ENCODE measurements around the gene MMP8. TPM values are rescaled to one million over a fixed set of nuclear protein-coding genes. Genes with fewer than 3 reads are reported as not detected.

MMP8 gene, protein sequence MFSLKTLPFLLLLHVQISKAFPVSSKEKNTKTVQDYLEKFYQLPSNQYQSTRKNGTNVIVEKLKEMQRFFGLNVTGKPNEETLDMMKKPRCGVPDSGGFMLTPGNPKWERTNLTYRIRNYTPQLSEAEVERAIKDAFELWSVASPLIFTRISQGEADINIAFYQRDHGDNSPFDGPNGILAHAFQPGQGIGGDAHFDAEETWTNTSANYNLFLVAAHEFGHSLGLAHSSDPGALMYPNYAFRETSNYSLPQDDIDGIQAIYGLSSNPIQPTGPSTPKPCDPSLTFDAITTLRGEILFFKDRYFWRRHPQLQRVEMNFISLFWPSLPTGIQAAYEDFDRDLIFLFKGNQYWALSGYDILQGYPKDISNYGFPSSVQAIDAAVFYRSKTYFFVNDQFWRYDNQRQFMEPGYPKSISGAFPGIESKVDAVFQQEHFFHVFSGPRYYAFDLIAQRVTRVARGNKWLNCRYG
- total RNA-seq: not detected

DNA sequence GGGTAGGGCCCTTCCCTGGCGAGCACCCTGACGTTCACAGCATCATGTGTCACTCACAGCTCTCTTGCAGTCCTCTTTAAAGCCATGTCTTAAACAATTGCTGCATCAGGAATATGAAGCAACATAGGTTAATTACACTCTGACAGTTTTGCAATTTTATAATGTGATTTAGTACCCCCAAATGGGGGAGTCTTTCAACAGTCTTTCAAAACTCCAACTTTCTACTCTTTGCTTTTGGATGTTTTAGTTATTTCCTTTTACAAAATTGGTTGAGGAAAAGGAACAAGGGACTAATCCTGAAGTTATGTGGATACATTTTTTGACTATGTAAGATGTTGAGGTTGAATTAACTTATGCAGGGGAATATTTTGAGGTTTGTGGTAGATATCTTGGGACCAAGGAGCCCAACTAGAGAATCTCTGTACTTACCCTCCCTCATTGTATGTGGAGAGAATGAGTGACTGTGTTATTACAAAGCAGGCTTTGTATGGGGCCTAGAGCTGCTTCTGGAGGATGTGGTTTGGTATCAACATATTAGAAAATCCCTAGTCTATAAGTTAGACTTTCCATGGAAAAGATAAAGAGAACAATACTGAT, at the start of gene MMP8:
MMP8 (minus strand) TSS at position 51 of the 597 bp plus-strand sequence. CDS start 99 bp downstream, outside the sequence.
- Mint-ChIP-seq H3K27me3 (peaks cover 8% of the 10 kb centered on the region), H3K27ac (no peak within 1 kb of the TSS), H3K36me3 (ENCODE audit: low read depth) (no peaks in the 10 kb centered on the region), H3K4me3 (no peak within 1 kb of the TSS), H3K4me1 (no peaks in the 10 kb centered on the region), H3K9me3 (peaks cover 3% of the 10 kb centered on the region)
- ATAC-seq (replicated peaks): no peak

DNA sequence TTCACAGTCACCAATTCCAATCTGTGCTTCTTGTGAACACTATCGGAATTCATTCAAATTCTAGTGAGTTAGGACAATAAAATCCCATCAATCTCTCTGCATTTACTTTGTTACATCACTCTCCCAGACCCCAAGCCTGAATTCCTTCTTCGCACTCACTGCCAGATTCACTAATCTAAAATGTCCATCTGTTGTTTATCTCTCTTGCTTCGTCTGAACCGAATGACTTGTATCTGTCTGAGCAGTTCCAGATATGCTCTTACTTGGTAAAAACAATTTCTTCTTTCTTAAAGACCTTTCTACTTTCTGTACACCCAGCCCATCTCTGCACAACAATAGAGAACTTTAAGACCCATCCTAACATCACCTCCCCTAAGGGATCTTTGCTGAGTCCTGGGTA, 48.6 kb upstream of the MMP8 start:
- Mint-ChIP-seq H3K36me3 (ENCODE audit: low read depth) (no peaks in the 10 kb centered on the region), H3K9me3 (no peaks in the 10 kb centered on the region), H3K27ac (no peak overlapping the region), H3K4me3 (no peak overlapping the region), H3K4me1 (no peaks in the 10 kb centered on the region), H3K27me3 (peaks cover 10% of the 10 kb centered on the region)
- ATAC-seq (replicated peaks): no peak

DNA sequence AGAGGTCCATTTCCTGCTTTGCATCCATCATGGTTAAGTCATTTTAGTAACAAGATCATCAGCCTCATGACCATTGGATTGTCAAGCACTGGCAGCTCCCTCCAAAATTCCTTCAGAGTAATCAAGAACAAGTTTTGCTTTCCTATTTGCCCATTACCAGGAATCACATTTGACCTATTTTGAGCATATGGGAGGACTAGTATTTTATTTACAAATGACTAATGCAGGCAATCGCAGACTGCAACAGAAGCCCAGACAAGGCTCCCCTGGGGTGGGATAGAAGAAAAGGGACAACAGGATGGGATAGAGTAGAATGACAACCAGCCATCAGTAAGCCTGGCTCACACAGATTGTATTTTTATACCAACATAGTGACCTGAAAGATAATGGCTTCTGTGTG, 46.6 kb upstream of the MMP8 start:
- Mint-ChIP-seq H3K4me3 (no peak overlapping the region), H3K4me1 (no peaks in the 10 kb centered on the region), H3K9me3 (no peaks in the 10 kb centered on the region), H3K36me3 (ENCODE audit: low read depth) (no peaks in the 10 kb centered on the region), H3K27ac (no peak overlapping the region), H3K27me3 (peaks cover 10% of the 10 kb centered on the region)
- ATAC-seq (replicated peaks): no peak

DNA sequence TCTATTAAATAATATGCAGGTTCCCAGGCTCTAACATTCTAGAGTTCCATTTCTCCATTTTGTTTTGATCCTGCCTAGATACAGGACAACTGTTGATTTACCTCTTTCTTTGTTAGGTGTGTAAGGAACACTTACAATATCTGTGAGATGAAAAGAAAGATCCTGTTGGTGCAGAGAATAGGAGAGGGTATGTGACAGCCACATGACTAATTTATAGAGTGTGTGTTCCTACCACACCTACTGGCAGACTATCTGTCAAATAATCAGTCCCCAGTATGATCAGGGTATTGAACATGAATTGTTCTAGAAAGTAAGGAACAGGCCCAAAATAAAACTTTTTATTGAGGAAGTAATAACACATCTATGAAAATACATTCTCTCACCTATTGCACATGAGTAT, 45.4 kb upstream of the MMP8 start:
- Mint-ChIP-seq H3K4me1 (no peaks in the 10 kb centered on the region), H3K27me3 (peaks cover 10% of the 10 kb centered on the region), H3K36me3 (ENCODE audit: low read depth) (no peaks in the 10 kb centered on the region), H3K27ac (no peak overlapping the region), H3K9me3 (no peaks in the 10 kb centered on the region), H3K4me3 (no peak overlapping the region)
- no peak for ATAC-seq (replicated peaks)

DNA sequence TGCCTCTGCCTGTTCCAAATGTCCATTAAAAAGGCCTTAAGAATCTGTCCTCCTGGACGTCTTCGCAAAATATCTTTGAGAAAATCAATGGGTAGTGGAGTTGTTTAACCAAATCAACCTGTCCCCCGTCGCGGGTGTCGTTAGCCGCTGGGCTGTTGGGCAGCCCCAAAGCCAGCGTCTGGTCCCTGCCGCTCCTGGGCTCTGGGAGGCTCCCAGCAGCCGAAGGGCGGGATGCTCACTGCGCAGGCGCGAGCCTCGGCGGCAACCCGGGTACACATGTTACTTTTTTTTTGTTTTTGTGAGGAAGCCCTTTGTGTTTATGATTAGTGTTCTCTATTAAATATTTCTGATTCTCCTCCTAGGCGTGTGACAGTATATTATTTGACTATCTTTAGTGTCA, 43.0 kb upstream of the MMP8 start:
- H3K4me1 Mint-ChIP-seq: no peaks in the 10 kb centered on the region
- no peak overlapping the region for H3K4me3 Mint-ChIP-seq
- H3K27me3 Mint-ChIP-seq: peaks cover 9% of the 10 kb centered on the region
- no peak for ATAC-seq (replicated peaks)
- H3K36me3 Mint-ChIP-seq (ENCODE audit: low read depth): no peaks in the 10 kb centered on the region
- no peak overlapping the region for H3K27ac Mint-ChIP-seq
- no peaks in the 10 kb centered on the region for H3K9me3 Mint-ChIP-seq

DNA sequence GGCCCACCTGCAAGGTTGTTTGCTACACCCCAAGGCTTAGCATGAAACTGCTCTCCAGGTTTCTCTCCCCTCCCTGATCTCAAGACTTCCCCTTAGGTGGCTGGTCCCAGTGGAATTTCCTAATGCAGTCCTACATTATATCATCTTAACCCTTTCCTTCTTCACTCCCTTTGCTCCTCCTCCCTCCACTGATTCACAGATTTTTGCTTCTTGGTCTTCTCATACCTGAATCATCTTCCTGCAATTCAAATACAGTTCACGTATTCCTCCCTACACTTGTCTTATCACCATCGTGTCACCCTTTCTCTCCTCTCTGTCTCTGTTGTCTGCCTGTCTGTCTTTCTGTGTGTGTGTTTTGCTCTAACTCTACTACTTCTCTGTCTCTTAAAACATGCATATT, 38.7 kb upstream of the MMP8 start:
- no peaks in the 10 kb centered on the region for H3K4me1 Mint-ChIP-seq
- H3K4me3 Mint-ChIP-seq: no peak overlapping the region
- H3K9me3 Mint-ChIP-seq: no peaks in the 10 kb centered on the region
- no peak overlapping the region for H3K27ac Mint-ChIP-seq
- peaks cover 10% of the 10 kb centered on the region for H3K27me3 Mint-ChIP-seq
- no peak for ATAC-seq (replicated peaks)
- no peaks in the 10 kb centered on the region for H3K36me3 Mint-ChIP-seq (ENCODE audit: low read depth)

DNA sequence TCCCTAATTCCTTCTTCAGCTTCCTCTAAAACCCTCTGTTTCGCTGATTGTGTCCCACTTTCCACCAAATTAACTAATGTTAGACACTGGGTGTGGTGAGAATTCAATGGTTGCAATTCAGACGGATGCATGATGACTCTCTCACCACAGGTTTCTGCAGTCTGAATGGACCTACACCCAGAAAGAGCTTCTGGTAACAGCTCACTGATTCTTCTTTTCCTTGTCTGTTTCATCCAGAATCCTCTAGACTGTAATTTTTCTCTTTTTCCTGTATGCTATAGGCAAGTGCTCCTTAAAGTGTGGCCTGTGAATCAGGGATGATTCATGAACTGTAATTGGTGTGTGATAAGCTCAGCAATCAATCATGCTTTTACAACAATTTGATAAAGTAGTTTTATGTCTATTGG, 37.6 kb upstream of the MMP8 start:
- Mint-ChIP-seq H3K4me1 (no peaks in the 10 kb centered on the region), H3K27ac (no peak overlapping the region), H3K36me3 (ENCODE audit: low read depth) (no peaks in the 10 kb centered on the region), H3K27me3 (peaks cover 12% of the 10 kb centered on the region), H3K9me3 (no peaks in the 10 kb centered on the region), H3K4me3 (no peak overlapping the region)
- no peak for ATAC-seq (replicated peaks)

DNA sequence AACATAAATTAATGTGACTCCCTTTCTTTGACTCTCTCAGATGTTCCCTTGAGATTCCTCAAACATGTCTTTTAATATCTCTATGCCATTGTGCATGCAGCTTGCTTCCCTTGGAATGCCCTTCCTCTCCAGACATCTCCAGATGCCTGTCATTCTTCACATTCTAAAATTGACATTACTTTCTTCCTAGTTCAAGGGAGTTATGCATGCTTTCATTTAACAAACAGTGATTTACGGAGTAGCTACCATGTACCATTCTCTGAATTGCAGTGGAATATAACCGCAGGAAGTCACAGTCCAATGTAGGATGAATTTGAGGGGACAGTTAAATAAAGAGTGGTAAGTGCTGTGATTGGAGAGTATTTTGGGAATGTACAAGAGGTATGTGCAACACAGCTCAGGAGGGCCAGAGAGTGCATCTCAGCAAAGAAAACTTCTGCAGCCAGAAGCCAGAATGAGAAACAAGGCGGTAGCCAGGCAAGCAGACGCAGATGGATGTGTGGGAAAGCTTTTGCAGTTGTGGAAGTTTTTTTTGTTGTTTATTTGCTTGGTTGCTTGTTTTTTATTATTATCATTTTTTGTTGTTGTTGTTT, 37.0 kb upstream of the MMP8 start:
- Mint-ChIP-seq H3K27ac (no peak overlapping the region), H3K9me3 (no peaks in the 10 kb centered on the region), H3K27me3 (peaks cover 17% of the 10 kb centered on the region), H3K4me3 (no peak overlapping the region), H3K4me1 (no peaks in the 10 kb centered on the region), H3K36me3 (ENCODE audit: low read depth) (no peaks in the 10 kb centered on the region)
- ATAC-seq (replicated peaks): no peak

DNA sequence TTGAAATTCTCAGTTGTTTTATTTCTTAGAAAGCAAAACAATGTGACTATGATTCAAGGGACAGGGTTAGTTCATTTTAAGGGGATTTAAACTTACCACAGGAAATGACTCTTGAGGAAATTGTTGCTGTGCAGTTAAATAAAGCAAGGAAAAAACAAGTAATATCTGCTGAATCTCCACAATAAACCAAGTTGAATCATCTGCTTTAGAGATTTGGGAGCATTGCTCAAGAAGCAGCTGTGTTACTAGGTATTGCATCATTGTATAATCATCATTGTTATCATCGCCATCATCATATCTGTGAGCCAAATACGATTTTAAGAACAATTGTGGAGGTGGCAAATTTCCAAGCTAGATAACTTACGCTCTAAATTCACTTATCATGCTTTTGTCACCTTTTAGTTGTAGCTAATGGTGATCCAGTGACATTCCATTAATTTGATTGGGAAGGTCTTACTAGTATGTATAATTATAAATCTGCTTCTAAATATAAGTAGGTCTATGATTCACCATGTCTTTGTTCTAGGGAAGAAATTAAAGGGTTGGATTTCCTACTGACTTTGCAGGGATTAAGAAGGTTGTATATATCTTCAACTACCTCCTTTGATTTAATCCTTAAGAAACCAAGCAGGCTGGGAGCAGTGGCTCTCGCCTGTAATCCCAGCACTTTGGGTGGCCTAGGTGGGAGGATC, 35.7 kb upstream of the MMP8 start:
- Mint-ChIP-seq H3K36me3 (ENCODE audit: low read depth) (no peaks in the 10 kb centered on the region), H3K4me3 (no peak overlapping the region), H3K4me1 (no peaks in the 10 kb centered on the region), H3K27me3 (peaks cover 21% of the 10 kb centered on the region), H3K9me3 (no peaks in the 10 kb centered on the region), H3K27ac (no peak overlapping the region)
- ATAC-seq (replicated peaks): peak; percentile 44

DNA sequence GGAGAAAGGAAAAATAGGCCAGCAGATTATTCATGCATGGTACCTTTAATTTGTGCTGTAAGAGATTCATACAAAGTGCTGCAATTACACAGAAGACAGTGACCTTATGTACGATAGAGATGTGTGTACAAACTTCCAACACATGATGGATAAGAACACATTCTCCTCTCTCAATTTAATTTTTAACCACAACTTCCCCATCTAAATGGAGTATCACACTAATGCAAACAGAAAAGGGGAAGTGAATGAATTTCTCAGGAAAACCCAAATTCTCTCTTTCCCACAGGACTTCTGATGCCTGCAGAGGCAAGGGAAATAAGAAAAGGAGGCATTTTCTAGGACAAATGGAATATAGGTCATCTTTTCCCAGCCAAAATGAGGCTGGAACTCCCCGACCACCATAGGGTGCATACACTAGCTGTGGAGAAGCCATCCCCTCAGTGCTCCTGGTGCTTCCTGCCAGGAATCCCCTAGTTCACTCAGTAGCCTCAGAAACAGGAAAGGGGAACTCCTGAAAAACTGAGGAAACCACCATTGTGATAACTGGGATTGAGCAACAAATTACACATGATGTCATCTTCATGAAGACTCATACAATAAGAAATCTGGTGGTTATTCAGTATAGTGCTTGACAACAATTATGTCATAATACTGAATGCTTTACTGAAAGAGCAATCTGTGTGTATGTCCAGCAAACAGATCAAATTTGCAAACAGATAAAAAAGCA, 33.2 kb upstream of the MMP8 start:
- Mint-ChIP-seq H3K27me3 (peaks cover 21% of the 10 kb centered on the region), H3K36me3 (ENCODE audit: low read depth) (no peaks in the 10 kb centered on the region), H3K4me3 (no peak overlapping the region), H3K27ac (no peak overlapping the region), H3K9me3 (no peaks in the 10 kb centered on the region), H3K4me1 (no peaks in the 10 kb centered on the region)
- no peak for ATAC-seq (replicated peaks)

DNA sequence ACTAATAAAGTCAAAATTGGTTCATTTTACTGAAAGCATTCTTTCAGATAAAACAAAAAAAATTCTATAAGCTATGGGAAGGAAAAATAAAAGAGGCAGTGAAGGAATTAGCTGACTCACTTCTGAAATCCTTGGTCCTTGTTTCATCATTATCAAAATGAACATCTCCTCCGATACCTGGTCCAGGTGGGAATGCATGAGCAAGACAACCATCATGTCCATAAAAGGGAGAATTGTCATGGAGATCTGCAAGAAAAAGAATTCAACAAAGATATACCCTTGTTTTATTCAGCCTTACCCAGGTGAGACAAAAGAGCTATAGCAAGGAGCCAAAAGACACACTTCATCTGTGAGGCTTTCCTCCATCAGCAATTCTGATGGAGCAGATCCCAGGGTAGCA, 28.5 kb upstream of the MMP8 start:
- H3K36me3 Mint-ChIP-seq (ENCODE audit: low read depth): no peaks in the 10 kb centered on the region
- H3K4me1 Mint-ChIP-seq: no peaks in the 10 kb centered on the region
- ATAC-seq (replicated peaks): no peak
- no peaks in the 10 kb centered on the region for H3K9me3 Mint-ChIP-seq
- peaks cover 25% of the 10 kb centered on the region for H3K27me3 Mint-ChIP-seq
- H3K4me3 Mint-ChIP-seq: no peak overlapping the region
- H3K27ac Mint-ChIP-seq: no peak overlapping the region

DNA sequence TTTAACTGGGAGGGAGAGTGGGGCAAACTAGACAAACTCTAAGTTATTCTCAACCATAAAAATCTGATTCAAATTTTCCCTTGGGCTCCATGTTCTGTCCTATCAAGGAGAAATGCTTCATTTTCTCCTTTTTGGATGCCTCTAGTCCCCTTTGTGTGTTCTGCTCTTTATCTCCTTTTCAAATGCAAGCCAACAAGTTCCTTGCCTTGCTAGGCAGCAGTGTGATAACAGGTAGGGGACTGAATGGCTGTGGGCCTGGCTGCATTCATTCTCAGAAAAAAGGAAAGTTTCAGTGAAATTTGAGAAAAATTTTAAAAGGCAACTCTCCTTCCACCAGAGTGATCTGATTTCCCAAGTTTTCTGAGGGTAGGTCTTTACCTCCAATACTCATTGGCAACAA, 26.9 kb upstream of the MMP8 start:
- peaks cover 4% of the 10 kb centered on the region for H3K9me3 Mint-ChIP-seq
- no peak overlapping the region for H3K27ac Mint-ChIP-seq
- no peaks in the 10 kb centered on the region for H3K4me1 Mint-ChIP-seq
- ATAC-seq (replicated peaks): no peak
- peaks cover 26% of the 10 kb centered on the region for H3K27me3 Mint-ChIP-seq
- H3K36me3 Mint-ChIP-seq (ENCODE audit: low read depth): no peaks in the 10 kb centered on the region
- no peak overlapping the region for H3K4me3 Mint-ChIP-seq

DNA sequence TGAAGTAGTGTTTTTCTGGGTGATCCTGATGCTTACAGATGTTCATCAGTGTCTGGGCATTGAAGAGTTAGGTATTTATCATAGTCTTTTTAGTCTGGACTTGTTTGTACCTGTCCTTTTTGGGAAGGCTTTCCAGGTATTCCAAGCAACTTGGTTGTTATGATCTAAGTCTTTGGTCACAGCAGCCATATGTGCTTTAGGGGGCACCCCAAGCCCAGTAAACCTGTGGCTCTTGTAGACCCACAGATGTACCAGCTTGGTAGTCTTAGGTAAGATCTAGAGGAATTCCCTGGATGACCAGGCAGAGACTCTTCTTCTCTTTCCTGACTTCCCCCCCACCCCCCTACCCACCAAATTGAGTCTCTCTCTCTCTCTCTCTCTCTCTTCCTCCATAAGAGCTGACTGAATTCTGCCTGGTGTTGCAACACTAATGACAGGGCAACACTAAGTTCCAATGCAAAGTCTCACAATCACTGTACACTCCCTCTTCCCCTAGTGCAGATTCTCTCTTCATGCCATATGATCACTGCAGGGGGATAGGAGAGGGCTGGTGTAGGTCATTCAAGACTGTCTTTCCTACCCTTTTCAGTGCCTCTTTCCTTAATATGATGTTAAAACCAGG, 24.5 kb upstream of the MMP8 start:
- H3K4me1 Mint-ChIP-seq: no peaks in the 10 kb centered on the region
- peaks cover 22% of the 10 kb centered on the region for H3K27me3 Mint-ChIP-seq
- peaks cover 4% of the 10 kb centered on the region for H3K9me3 Mint-ChIP-seq
- no peak overlapping the region for H3K27ac Mint-ChIP-seq
- ATAC-seq (replicated peaks): no peak
- H3K4me3 Mint-ChIP-seq: no peak overlapping the region
- no peaks in the 10 kb centered on the region for H3K36me3 Mint-ChIP-seq (ENCODE audit: low read depth)

All from activated T-helper 17 cell treated with anti-CD3 and anti-CD28 coated beads, Interleukin-2, amount 50 U/mL, for 72 hours (primary cell).